Adipocyte (in vitro differentiated cells): ENCODE measurements around the gene NEDD4L.

Experiments
- DNase-seq: peaks from one replicate; pipeline ENCODE4 v3.0.0-alpha.2; 2015; ENCODE audit warnings: low read depth
- H3K27me3 ChIP-seq: replicated peaks from 2 replicates; pipeline ENCODE4 v1.7.0; 2013; ENCODE audit warnings: mild to moderate bottlenecking, low read length, moderate library complexity; ENCODE audit not compliant: control insufficient read depth, insufficient read depth
- H3K36me3 ChIP-seq: 2 replicates; pipeline ENCODE4 v1.7.0; 2013; ENCODE audit warnings: low read length, mild to moderate bottlenecking, moderate library complexity; ENCODE audit not compliant: control insufficient read depth, insufficient read depth, severe bottlenecking
- H3K4me1 ChIP-seq: 2 replicates; pipeline ENCODE4 v1.7.0; 2013; ENCODE audit warnings: mild to moderate bottlenecking, low read length, moderate library complexity; ENCODE audit not compliant: control insufficient read depth, insufficient read depth
- H3K4me3 ChIP-seq: 2 replicates; pipeline ENCODE4 v1.7.0; 2013; ENCODE audit warnings: mild to moderate bottlenecking, low read length, moderate library complexity
- H3K9ac ChIP-seq: 2 replicates; pipeline ENCODE4 v1.7.0; 2013; ENCODE audit warnings: mild to moderate bottlenecking, low read length, moderate library complexity
- H3K9me3 ChIP-seq: 2 replicates; pipeline ENCODE4 v1.7.0; 2013; ENCODE audit warnings: mild to moderate bottlenecking, low read length, moderate library complexity; ENCODE audit not compliant: control insufficient read depth

The NEDD4L gene

GRCh38 chr18:58400331-58400870, 356.4 kb downstream of the NEDD4L start:
- Histone ChIP-seq H3K4me1 (peaks cover 17% of the 10 kb centered on the region), H3K4me3 (peak overlapping the region; percentile 33), H3K9me3 (no peaks in the 10 kb centered on the region), H3K36me3 (no peaks in the 10 kb centered on the region), H3K27me3 (no peaks in the 10 kb centered on the region), H3K9ac (peak overlapping the region; percentile 2)
- no peak for DNase-seq

DNA sequence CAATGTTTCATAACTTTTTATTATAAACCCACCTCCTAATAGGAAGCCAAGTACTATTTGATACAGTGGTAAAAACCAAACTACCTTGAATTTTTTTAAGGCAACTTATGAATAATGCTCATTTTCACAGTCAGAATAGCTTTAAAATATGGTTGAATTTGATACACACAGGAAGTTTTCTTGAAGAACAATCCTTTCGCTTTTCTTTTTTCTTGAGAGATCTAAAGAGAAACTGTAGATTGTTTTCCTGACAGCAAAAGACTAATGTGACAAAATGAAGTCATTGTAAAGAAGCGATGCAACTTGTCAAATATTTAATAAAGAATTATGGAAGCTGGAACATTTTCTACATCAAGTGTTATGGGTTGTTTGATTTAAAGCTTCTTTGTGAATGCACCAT, 357.2 kb downstream of the NEDD4L start:
- Histone ChIP-seq H3K36me3 (no peaks in the 10 kb centered on the region), H3K27me3 (no peaks in the 10 kb centered on the region), H3K9ac (no peak overlapping the region), H3K4me3 (no peak overlapping the region), H3K9me3 (no peaks in the 10 kb centered on the region), H3K4me1 (peaks cover 14% of the 10 kb centered on the region)
- DNase-seq, result no peak

DNA sequence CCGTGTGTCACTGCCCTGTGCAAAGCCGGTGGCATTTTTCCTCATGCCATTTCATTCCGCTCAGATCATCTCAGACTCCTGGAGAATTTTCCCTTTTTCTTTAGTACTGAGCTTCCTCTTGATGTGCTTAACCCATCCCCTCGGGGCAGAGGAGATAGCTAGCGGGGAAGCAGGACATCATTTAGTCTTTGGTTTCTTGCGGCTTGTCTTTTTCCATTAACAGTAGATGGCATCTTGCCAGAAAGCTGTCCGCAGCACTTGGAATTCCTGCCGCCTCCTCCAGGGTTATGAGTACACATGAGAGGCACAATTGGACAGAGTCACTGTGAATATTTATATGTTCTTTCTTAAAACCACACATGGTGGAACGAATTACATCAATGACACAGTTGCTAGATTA, 358.2 kb downstream of the NEDD4L start:
- DNase-seq, result peak; percentile 64

GRCh38 chr18:58402951-58403702, 359.1 kb downstream of the NEDD4L start:
- Histone ChIP-seq H3K27me3 (no peaks in the 10 kb centered on the region), H3K9me3 (no peaks in the 10 kb centered on the region), H3K4me3 (no peak overlapping the region), H3K9ac (no peak overlapping the region), H3K36me3 (no peaks in the 10 kb centered on the region), H3K4me1 (peaks cover 21% of the 10 kb centered on the region)
- DNase-seq, result no peak

More for the DNA sequence above, 358.2 kb downstream of the NEDD4L start:
- Histone ChIP-seq H3K27me3 (no peaks in the 10 kb centered on the region), H3K36me3 (no peaks in the 10 kb centered on the region), H3K9me3 (no peaks in the 10 kb centered on the region), H3K9ac (no peak overlapping the region), H3K4me1 (peaks cover 14% of the 10 kb centered on the region), H3K4me3 (no peak overlapping the region)

DNA sequence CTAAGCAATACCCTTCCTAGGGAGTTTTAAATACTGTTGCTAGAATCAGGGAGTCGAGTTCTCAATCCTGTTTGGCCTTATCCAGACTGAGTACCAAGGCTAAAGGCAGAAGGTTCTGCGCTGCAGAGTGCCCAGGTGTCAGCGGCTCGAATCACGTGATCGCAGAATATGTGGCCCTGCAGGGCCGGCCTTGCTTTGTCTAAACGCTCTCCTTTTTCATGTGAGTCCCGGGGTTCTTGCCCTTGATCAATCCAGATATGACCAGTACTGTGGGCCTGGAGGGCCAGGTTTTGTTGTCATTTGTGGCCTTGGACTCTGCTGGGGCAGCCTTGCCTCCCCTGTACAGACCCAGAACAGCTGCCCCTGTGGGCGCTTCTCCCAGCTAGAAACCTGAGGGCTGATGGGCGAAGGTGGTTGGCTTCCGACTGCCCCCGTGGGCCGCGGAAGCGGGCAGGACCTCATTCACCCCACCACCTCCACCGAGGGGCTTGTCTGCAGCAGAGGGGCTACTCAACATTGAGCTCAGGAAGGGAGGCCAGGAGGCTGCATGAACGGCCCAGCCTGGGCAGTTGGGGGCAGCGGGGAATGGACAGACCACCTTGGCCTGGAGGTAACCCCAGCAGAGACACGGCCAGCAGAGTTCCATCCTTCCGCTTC, 359.9 kb downstream of the NEDD4L start:
- Histone ChIP-seq H3K4me1 (peaks cover 29% of the 10 kb centered on the region), H3K4me3 (no peak overlapping the region), H3K9me3 (no peaks in the 10 kb centered on the region), H3K9ac (no peak overlapping the region), H3K27me3 (no peaks in the 10 kb centered on the region), H3K36me3 (no peaks in the 10 kb centered on the region)
- DNase-seq, result no peak

- Histone ChIP-seq H3K27me3 (no peaks in the 10 kb centered on the region), H3K9me3 (no peaks in the 10 kb centered on the region), H3K4me3 (no peak overlapping the region), H3K9ac (no peak overlapping the region), H3K36me3 (no peaks in the 10 kb centered on the region), H3K4me1 (peaks cover 28% of the 10 kb centered on the region)
- DNase-seq, result no peak
Observed at GRCh38 chr18:58405107-58405898, 361.3 kb downstream of the NEDD4L start.

DNA sequence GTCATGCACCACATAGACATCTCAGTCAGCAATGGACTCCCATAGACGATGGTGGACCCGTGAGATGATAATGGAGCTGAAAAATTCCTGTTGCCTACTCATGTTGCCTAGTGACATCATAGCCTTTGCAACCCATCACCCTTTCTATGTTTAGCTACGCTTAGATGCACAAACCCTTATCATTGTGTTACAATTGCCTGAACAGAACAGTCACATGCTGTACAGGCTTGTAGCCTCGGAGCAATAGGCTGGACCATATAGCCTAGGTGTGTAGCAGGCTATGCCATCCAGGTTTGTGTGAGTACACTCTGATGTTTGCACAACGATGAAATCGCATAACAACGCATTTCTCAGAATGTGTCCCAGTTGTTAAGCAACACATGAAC, 363.2 kb downstream of the NEDD4L start:
- Histone ChIP-seq H3K9ac (no peak overlapping the region), H3K36me3 (no peaks in the 10 kb centered on the region), H3K4me3 (no peak overlapping the region), H3K4me1 (peaks cover 20% of the 10 kb centered on the region), H3K9me3 (no peaks in the 10 kb centered on the region), H3K27me3 (no peaks in the 10 kb centered on the region)
- DNase-seq, result no peak

- Histone ChIP-seq H3K9me3 (no peaks in the 10 kb centered on the region), H3K4me1 (peaks cover 20% of the 10 kb centered on the region), H3K9ac (no peak overlapping the region), H3K27me3 (no peaks in the 10 kb centered on the region), H3K4me3 (no peak overlapping the region), H3K36me3 (no peaks in the 10 kb centered on the region)
- no peak for DNase-seq
Observed at GRCh38 chr18:58407649-58408407, 363.8 kb downstream of the NEDD4L start.

DNA sequence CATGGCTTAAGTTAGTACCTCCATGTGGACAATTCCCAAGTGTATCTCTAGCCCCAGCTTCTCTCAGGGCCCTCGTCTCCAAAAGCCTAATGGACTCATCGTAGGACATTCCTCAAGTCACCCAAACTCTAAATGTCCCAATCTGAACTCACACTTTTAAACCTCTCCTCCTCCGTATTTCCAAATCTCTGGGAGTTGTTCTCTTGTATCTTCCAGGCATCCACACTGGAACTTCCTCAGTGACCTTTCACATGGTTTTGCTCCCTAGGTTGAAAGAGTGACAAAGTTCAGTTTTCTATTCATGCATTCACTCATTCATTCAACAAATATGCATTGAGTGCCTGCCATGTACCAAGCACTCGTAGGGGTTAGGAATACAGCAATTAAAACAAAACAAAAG, 364.6 kb downstream of the NEDD4L start:
- Histone ChIP-seq H3K27me3 (no peaks in the 10 kb centered on the region), H3K4me3 (no peak overlapping the region), H3K9ac (no peak overlapping the region), H3K4me1 (peaks cover 19% of the 10 kb centered on the region), H3K36me3 (no peaks in the 10 kb centered on the region), H3K9me3 (no peaks in the 10 kb centered on the region)
- no peak for DNase-seq

- no peaks in the 10 kb centered on the region for H3K36me3 ChIP-seq
- no peak overlapping the region for H3K4me3 ChIP-seq
- no peaks in the 10 kb centered on the region for H3K9me3 ChIP-seq
- no peak overlapping the region for H3K9ac ChIP-seq
- no peaks in the 10 kb centered on the region for H3K27me3 ChIP-seq
- DNase-seq, result no peak
- peaks cover 28% of the 10 kb centered on the region for H3K4me1 ChIP-seq
Observed at GRCh38 chr18:58409802-58410445, 365.9 kb downstream of the NEDD4L start.
